ENCODE measurements around the gene UROC1. TPM values are rescaled to one million over a fixed set of nuclear protein-coding genes. Genes with fewer than 3 reads are reported as not detected.
"Not testable (repeated sequence)": the region's sequence is repeated elsewhere in the genome, so short reads cannot be mapped to it uniquely, and the experiment has no call there.

UROC1 gene
- polyA plus RNA-seq, 3 donors: 0.09 to 0.29 (median 0.10) TPM

DNA sequence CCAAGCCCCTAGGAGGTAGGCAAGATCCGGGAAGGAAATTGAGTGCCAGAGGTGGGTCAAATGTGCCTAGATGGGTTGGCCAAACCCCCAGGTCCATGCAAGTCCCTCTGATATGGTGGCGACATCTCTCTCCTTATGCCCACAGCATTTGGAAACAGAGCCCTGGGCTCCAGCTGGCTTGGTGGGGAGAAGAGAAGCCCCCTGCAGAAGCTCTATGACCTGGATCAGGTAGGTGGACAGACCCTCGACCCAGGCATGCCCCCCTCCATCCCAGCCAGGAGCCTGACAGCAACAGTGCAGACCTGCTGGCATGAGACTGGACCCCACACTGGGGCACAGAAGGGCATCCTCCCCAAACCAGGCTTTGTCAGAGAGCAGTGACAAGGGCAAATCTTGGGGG, 18.6 kb upstream of the UROC1 start:
- no peak for DNase-seq (ENCODE audit: extremely low read depth in 1 of 11, low read depth in 9 of 11, low spot score in 4 of 11)

- no peak for DNase-seq (ENCODE audit: extremely low read depth in 1 of 11, low read depth in 9 of 11, low spot score in 4 of 11)
Observed at GRCh38 chr3:126535636-126536035, 18.1 kb upstream of the UROC1 start.

GRCh38 chr3:126534716-126535115, 17.1 kb upstream of the UROC1 start:
- not testable (repeated sequence) for DNase-seq (ENCODE audit: extremely low read depth in 1 of 11, low read depth in 9 of 11, low spot score in 4 of 11)

- no peak for DNase-seq (ENCODE audit: extremely low read depth in 1 of 11, low read depth in 9 of 11, low spot score in 4 of 11)
Observed at GRCh38 chr3:126533506-126533905, 15.9 kb upstream of the UROC1 start.

- DNase-seq (ENCODE audit: extremely low read depth in 1 of 11, low read depth in 9 of 11, low spot score in 4 of 11): no peak
Observed at GRCh38 chr3:126531051-126531330, 13.4 kb upstream of the UROC1 start.

DNA sequence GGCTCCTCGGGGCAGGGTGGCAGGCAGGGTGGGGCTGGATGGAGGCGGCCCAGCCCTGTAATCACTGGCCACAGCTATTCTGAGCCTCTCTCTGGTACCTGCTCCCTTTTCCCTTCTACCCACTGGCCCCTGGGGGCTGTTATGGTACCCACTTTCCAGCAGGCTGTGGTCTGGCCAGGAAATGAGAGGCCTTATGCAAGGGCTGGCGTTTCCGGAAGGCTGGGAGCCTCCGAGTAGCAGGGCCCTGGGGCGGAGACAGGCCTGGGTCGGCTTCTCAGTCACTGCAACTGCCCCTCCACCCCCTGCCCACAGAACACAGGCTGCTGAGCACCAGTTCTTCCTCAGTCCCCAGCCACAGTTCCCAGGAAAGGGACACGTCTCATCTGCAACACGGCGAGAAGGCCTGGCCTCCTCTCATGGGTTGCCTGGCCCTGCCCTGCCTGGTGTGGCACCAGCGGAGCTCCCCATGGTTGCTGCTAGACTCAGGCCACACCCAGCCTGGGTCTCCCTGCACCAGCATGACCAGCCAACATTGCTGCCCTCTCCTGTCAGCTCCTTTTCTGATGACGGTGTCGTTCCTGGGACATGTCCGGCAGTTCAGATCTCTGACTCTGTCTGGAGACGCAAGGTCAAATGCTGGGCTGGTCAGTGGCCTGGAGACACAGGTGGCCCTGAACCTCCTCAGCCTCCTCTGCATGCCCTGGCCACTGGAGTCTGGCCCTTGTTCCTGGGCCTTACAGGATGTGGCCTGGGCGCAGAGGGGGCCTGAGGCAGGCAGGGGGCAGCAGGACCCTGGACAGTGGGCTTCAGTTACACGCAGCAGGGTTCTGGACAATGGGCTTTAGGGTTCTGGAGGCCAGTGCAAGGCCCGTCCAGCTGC, 12.8 kb upstream of the UROC1 start:
- no peak for DNase-seq (ENCODE audit: extremely low read depth in 1 of 11, low read depth in 9 of 11, low spot score in 4 of 11)

- no peak for DNase-seq (ENCODE audit: extremely low read depth in 1 of 11, low read depth in 9 of 11, low spot score in 4 of 11)
Observed at GRCh38 chr3:126529585-126530170, 12.1 kb upstream of the UROC1 start.

- DNase-seq (ENCODE audit: extremely low read depth in 1 of 11, low read depth in 9 of 11, low spot score in 4 of 11): peak in 2 of 11 donors; percentile 7 to 57
Observed at GRCh38 chr3:126528800-126529541, 11.4 kb upstream of the UROC1 start.

DNA sequence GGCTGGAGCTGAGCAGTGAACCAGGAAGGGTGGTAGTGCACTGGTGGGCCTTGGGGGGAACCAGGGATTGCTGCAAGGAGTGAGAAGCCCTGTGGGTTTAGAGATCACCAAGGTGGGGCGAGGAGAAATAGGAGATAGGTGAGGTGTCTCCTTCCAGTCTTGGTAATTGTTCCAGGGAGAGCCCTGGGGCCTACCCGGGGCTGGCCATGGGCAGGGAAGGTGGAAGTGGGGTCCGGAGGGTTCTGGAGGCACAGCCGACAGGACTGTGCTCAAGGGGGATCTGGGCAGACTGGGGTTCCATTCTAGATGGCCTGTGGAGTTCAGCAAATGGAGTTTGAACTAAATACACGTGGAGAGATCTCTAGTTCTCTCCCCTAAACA, 10.8 kb upstream of the UROC1 start:
- DNase-seq (ENCODE audit: extremely low read depth in 1 of 11, low read depth in 9 of 11, low spot score in 4 of 11): no peak

GRCh38 chr3:126527455-126528211, 10.1 kb upstream of the UROC1 start:
- DNase-seq (ENCODE audit: extremely low read depth in 1 of 11, low read depth in 9 of 11, low spot score in 4 of 11): no peak

DNA sequence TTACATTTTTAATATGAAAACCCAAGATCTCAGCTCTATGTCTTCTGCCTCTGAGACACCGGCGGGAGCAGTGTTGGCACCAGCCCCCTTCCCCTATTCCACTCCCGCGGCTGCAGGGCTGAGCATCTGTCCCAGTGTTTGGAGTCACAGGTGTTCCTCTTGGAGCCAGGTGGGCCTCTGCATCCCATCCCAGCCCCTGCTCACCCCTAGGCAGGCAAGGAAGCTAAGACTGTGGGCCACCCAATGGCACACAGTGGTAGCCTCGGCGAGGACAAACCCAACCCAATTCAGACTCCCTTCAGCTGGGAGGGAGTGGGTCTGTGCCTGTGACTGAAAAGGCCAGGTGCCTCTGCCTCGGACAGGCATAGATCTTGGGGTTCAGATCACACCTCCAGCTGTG, 9.4 kb upstream of the UROC1 start:
- DNase-seq (ENCODE audit: extremely low read depth in 1 of 11, low read depth in 9 of 11, low spot score in 4 of 11): no peak

DNA sequence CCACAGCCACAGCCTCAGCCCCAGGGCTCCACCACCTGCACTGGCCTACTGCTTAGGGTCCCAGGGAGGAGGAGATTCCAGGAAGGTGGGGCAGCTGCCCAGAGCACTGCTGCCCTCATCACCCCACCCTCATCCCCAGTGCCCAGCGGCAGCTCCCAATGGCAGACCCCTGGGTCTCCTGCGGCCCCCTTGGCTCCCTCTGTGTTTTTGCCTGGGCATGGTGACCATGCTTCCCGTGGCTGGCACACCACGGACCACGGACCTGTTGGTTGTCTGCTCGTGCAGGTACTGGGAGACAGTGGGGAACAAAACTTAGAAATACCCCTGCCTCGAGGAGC, 9.1 kb upstream of the UROC1 start:
- no peak for DNase-seq (ENCODE audit: extremely low read depth in 1 of 11, low read depth in 9 of 11, low spot score in 4 of 11)

DNA sequence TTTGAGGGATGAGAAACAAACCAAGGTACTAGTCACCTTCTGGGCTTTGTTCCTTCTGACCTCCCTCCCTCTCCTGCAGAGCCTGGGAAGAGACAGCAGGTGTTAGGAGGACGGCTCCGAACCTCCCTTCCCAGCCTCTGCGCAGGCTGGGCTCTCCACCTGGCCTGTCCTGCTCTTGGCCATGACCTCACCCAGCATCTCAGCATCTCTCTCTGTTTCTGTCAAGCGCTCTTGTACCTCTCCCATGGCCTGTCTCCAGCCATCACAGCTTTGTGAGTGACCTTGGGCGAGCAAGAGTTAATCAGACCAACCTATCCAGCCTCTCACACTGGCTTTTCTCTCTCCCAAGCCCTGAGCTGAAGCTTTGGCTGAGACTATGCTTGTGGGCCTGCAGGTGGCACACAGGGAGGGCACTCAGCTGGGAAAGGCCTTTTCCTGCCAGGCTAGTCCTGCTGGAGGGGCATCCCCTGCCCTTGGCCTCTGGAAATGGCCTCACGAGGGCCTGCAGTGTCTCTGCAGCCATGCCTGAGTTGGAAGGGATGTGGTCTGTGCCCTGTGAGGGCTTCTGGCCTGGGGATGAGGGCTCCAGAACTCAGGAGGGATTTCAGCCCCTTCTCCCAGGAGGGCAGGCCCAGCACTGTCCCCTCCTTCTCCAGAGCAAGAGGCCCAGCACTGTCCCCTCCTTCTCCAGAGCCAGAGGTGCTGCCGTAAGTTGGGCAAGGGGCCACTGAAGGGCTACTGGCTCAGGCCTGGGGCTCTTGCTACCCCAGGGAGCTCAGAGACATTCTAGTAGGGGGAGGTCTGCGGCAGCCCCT, 8.5 kb upstream of the UROC1 start:
- DNase-seq (ENCODE audit: extremely low read depth in 1 of 11, low read depth in 9 of 11, low spot score in 4 of 11): no peak

DNA sequence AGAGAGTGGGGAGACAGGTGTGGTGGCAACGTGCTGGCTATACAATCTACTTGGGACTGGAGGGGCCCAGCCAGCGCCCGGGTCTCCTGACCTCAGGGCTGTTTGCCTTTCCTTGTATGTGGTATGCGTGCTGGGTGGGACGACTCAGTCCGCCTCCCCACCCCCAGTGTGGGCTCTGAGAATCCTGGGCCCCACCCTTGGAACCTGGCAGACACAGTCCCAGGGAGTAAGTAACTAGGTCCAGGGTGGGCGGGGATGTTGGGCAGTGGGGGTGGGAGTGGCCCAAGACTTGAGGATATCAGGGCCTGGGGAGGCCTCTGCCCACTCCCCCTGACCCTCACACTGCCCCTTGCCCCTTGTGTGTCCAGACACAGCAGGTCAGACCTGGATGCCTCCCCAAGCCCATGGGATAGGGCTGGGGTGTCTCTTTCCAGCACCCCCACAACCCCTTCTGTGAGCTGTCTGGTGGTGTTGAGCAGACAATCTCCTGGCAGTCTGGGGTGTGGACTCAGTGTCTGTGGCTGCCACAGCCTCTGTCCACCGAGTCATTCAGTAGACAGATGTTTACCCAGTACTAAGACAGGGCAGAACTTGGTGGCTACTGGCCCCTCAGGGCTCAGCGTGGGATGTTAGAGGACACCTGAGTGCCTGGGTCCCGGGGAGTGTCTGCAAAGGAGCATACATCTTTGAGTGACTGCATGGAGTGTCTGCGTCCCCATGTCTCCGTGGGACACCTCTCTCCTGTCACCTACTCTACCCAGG, 7.7 kb upstream of the UROC1 start:
- DNase-seq (ENCODE audit: extremely low read depth in 1 of 11, low read depth in 9 of 11, low spot score in 4 of 11): no peak

DNA sequence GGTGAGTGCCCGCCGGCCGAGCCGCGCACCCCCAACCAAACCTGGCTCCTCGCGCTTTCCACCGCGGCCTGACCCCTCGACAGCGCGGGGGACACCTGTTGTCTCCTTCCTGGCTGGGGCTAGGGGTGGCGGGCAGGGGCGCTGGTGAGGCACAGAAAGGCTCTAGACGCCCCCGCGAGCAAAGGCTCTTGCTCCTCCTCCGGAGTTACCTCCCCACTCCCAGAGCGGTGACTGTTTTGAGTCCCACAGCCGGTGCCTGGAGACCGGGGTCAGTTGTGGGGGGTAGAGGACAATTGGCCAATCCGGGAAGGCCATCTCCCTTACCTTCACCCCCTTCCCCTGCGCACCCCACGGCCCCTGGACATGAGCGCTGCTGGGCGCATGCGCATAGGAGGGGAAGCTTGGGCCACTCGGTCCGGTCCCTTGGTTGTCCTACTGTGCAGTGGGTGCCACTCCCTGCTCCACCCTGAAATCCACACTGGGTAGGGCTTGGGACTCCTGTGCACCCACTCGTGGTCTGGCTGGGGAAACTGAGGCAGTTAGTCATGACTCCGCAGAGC, 6.9 kb upstream of the UROC1 start:
- peak in 1 of 11 donors; percentile 20 for DNase-seq (ENCODE audit: extremely low read depth in 1 of 11, low read depth in 9 of 11, low spot score in 4 of 11)

DNA sequence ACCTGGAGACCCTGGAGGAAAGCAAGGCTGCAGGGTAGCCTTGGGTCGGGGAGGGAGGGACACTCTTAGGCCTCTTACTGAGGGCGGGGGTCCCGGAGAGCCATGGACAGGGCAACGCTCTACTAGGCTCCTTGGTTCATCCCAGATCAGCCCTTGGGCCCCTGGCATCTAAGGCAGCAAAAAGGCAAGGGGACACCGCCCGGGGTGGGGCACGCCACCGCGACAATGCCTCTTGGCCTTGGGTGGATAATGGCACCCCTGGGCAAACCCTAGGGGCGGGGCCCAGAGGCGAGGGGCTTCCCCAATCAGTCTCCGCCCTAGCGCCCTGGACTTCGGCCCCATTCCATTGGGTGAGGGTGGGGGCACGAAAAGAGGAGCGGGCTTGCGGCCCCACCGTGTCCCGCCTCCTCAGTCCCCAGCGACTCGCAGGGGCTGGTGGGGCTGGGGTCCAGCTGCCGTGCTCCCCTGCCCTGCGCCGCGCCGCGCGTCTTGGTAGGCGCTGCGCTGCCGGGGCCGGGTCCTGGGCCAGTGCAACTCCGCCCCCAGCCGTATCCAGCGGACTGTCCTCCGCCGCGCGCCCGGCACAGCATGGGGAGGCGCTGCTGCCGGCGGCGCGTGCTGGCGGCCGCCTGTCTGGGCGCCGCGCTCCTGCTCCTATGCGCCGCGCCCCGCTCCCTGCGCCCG, 6.3 kb upstream of the UROC1 start, which contains the start of gene CHST13:
CHST13 (plus strand) TSS at position 411 of the 684 bp plus-strand sequence; CDS start at position 589, 178 bp downstream.
- DNase-seq (ENCODE audit: extremely low read depth in 1 of 11, low read depth in 9 of 11, low spot score in 4 of 11): peak in 4 of 11 donors; percentile 29 to 46 (median 36)

- peak in 6 of 11 donors; percentile 20 to 53 (median 42) for DNase-seq (ENCODE audit: extremely low read depth in 1 of 11, low read depth in 9 of 11, low spot score in 4 of 11)
Observed at GRCh38 chr3:126522363-126522788, 4.8 kb upstream of the UROC1 start.
